Activated CD8-positive, alpha-beta memory T cell treated with anti-CD3 and anti-CD28 coated beads for 48 hours (primary cell): ENCODE measurements around the gene TINAGL1.

ENCODE experiments used
- DNase-seq, 3 experiments: peaks; one replicate each; pipeline ENCODE4 v3.0.0-alpha.2; 2020; ENCODE audit warnings: low read depth in 2 of 3, low spot score in 2 of 3

TINAGL1 gene

DNA sequence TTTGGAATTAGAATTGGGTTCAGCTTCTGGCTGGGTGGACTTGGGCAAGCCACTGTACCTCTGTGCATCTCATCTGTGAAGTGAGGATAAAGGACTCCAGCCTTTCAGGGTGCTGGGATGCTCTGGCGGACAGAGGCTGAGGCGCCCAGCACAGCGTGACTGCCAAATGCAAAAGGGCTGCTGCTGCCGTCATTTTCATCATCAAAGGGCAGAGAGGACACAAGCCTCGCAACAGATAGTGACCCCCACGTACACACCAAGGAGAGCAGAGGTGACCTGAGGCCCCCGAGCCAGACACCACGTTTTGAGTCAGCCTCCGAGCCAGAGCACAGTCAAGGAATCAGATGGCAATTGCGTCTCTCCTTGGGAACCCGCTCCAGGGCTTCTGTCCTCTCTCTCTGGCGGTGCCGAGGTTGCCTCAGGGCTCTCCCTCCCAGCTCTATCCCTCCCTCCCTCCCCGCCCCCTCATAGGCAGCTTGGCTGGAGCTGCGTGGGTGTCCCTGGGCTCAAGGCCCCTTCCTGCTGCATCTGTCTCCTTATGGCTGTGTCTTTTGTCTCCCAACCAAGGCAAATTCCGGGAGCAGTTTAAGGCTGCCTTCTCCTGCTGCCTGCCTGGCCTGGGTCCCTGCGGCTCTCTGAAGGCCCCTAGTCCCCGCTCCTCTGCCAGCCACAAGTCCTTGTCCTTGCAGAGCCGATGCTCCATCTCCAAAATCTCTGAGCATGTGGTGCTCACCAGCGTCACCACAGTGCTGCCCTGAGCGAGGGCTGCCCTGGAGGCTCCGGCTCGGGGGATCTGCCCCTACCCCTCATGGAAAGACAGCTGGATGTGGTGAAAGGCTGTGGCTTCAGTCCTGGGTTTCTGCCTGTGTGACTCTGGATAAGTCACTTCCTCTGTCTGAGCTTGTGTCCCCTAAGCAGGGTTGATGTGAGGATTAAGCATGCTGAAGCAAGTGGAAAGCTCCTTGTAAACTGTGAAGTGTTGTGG, 50.2 kb downstream of the TINAGL1 start:
- no peak for DNase-seq

DNA sequence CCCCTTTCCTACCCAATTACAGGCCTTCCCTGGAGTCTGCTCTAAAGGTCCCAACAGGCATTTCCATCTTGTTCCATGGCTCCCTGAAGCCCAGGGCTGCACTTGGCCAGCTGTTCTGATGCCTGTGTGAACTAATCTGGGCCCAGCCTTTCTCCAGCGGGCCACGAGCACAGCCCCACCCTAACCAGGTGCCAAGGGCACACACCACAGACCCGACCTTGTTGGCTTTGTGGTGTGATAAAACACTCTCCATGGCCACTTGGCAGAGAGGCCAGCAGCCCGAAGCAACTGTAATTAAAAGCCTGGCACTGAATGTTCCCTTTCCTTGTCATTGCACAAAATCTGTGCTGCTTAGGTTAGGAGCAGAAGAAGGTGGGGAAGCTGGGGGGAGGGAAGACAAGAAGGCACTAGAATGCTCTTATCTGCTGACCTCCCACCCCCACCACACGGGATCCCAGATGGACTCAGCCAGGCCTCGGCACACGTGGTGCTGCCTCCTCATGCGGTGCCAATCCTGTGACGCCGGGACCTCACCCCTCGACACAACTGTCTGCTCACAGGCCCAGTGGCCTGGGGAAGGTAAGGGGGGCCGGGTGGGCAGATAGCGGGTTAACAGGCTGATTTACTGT, 51.1 kb downstream of the TINAGL1 start:
- DNase-seq = no peak

DNA sequence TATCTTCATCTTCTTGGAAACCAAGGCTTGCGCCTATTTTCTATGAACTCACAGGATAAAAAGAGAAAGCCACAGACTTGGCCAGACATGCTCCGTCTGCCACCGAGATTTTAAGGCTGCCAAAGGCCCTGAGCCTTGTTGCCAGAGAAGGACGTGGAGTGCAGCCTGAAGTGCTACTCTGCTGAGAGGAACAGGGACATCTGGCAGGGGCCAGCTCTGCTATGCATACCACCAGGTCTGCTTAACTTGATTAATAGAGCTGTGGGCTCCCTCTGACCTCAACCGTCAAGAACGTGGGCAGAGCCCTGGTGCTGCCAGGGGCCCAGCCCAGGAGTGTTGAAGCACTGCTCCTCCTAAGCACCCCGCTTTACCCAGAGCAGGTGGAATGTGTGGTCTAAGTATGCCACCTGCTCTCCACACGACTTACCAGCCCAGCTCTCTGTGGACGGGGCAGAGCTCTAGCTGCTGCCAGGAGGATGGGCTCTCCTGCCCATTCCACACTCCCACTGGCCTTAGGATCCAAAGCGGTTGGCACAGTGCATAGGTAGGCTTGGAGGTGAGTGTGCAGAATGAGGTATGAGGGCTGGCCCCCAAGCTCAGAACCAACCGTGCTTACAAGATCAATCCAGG, 51.7 kb downstream of the TINAGL1 start:
- DNase-seq = no peak

DNA sequence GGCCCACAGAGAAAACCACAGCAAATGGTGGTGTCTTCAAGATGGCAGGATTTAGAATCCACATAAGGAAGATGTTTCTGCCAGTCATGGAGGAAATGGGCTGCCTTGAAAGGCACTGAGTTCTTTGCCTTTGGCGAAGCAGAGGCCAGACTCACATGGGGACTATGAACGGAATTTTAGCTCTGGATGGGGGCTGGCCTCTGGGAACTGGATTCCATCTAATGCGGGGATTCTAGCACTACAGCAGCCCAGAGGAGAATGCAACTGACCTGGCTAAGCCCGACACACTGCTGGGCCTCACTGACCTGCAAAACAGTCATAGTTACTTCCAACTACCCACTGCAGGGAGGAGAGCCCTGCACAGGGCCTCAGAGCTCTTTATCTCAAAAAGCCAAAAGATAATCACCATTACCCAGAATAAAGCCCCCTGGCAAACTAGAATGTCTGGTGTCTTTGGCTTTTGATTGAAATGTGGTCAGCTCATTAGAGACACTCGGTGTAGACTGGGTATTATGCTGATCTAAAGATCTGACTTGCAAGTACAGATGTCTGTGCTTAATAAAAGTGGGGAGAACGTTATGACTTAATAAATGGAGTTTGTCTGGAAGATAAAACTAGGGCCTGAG, 52.7 kb downstream of the TINAGL1 start:
- DNase-seq = no peak

DNA sequence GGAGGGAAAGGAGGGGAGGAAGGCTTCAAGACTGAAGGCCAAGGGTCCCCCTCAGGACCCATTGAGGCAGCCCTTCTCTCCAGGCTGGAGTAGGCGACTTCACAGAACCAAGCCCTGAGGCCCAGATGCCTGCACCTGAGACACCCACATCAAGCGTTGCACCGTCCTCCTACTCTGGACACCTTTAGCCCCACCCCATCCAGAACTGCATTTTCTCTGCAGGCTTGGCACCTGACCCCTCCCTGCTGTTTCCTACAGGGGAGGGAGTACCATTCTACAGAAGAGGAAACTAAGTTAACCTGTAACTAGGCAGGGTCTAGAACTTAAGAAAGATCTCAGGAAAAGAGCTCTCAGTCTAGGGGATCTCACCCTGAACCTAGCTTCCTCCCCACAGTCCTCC, 56.3 kb downstream of the TINAGL1 start:
- no peak for DNase-seq

DNA sequence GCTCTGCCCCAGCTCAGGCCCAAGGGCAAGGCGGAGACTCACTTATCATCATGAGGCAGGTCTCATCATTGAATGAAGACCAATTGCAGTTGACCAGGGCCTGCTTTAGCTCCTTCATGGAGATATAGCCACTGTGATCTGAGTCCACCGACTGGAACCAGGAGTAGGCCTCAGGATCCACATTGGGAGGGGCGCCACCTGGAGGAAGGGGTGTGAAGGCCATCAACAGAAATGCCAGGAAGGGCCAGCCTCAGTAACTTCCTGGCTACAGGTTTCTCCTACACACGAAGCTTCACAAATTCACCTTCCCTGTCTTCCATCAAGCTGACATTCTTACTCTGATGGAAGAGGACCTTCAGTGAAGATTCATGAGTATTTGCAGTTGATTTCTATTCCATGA, 56.8 kb downstream of the TINAGL1 start:
- peak in 1 of 3 experiments; percentile 19 for DNase-seq
